ENCODE data around the gene ERCC3.

GRCh38 chr2:127216593-127216992, 77.4 kb downstream of the ERCC3 start:
- TF ChIP-seq EP300 (IDR thresholded peaks at IDR 0.05) (no peak), CTCF (IDR thresholded peaks at IDR 0.05) (no peak), POLR2AphosphoS5 (IDR thresholded peaks at IDR 0.05) (no peak)

Measured in upper lobe of left lung (tissue), 4 donors.